IMR-90 (cell line): ENCODE measurements around the gene CCND3.

Experiments
- BHLHE40 ChIP-seq: fragments of 150-350 bp; IDR thresholded peaks from 2 replicates; pipeline ENCODE4 v1.6.1; 2016; ENCODE audit warnings: mild to moderate bottlenecking, low read depth, low read length
- CEBPB ChIP-seq: IDR thresholded peaks from 2 replicates; pipeline ENCODE4 v1.6.1; 2012; ENCODE audit warnings: low read depth, low read length, improper control_type of control experiment
- CHD1 ChIP-seq: IDR thresholded peaks from 2 replicates; pipeline ENCODE4 v1.6.1; 2012; ENCODE audit warnings: low read depth, low read length, improper control_type of control experiment
- CTCF ChIP-seq: conservative IDR thresholded peaks from 2 replicates; pipeline ENCODE4 v1.5.1; 2012; ENCODE audit warnings: mild to moderate bottlenecking, low read depth, low read length, improper control_type of control experiment
- ELK1 ChIP-seq: fragments of 150-350 bp; IDR thresholded peaks from 2 replicates; pipeline ENCODE4 v1.6.1; 2016; ENCODE audit warnings: low read depth, mild to moderate bottlenecking, low read length, moderate library complexity, borderline replicate concordance
- FOS ChIP-seq: fragments of 150-350 bp; IDR thresholded peaks from 2 replicates; pipeline ENCODE4 v1.6.1; 2016; ENCODE audit warnings: low read depth, low read length
- MAFK ChIP-seq: IDR thresholded peaks from 2 replicates; pipeline ENCODE4 v1.6.1; 2012; ENCODE audit warnings: low read depth, low read length, improper control_type of control experiment
- MXI1 ChIP-seq: IDR thresholded peaks from 2 replicates; pipeline ENCODE4 v1.6.1; 2012; ENCODE audit warnings: low read depth, mild to moderate bottlenecking, low read length, moderate library complexity, borderline replicate concordance
- NFE2L2 ChIP-seq: fragments of 150-350 bp; IDR thresholded peaks from 2 replicates; pipeline ENCODE4 v1.6.1; 2016; ENCODE audit warnings: low read depth, mild to moderate bottlenecking, low read length
- POLR2A ChIP-seq: IDR thresholded peaks from 2 replicates; pipeline ENCODE4 v1.6.1; 2012; ENCODE audit warnings: mild to moderate bottlenecking, low read depth, low read length
- RCOR1 ChIP-seq: IDR thresholded peaks from 2 replicates; pipeline ENCODE4 v1.6.1; 2012; ENCODE audit warnings: mild to moderate bottlenecking, low read length, improper control_type of control experiment; ENCODE audit not compliant: insufficient replicate concordance
- RFX5 ChIP-seq: IDR thresholded peaks from 2 replicates; pipeline ENCODE4 v1.8.0; 2012; ENCODE audit warnings: low read depth, mild to moderate bottlenecking, low read length, moderate library complexity
- SMC3 ChIP-seq: fragments of 150-350 bp; IDR thresholded peaks from 2 replicates; pipeline ENCODE4 v1.6.1; 2016; ENCODE audit warnings: low read depth, mild to moderate bottlenecking, antibody characterized with exemption, low read length, moderate library complexity

DNA sequence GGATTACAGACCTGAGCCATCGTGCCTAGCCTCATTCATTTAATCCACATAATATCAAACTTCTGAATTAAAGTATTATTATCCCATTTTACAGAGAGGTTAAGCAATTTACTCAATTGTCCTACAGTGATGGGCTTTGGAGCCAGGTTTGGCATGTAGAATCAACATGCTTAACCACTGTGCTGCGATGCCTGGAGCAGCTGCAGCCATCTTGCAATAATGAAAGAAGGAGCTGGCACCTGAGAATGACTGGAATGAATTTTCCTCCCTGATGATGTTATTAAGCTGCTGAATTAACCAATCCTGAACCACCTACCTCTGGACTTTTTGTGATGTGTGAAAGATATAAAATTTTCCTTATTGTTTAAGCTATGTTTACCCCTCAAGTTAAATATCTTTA is 13.1 kb upstream of the CCND3 start:
- TF ChIP-seq CTCF (no peak), RCOR1 (no peak), RFX5 (no peak), POLR2A (no peak), NFE2L2 (no peak), BHLHE40 (no peak), SMC3 (no peak), CEBPB (no peak), ELK1 (no peak), MXI1 (no peak), CHD1 (no peak), MAFK (no peak), FOS (no peak)
